D721Med (cell line): ENCODE results near the gene ZNF598.
"Not testable (repeated sequence)": the region's sequence is repeated elsewhere in the genome, so short reads cannot be mapped to it uniquely, and the experiment has no call there.

Experiments used
- DNase-seq: peaks from one replicate; pipeline ENCODE4 v3.0.0; 2011; ENCODE audit warnings: low spot score; ENCODE audit not compliant: insufficient read length
- FAIRE-seq: peaks from 2 replicates; lab custom pipeline; 2011; peaks lifted over from hg19 to GRCh38; lab: Jason Lieb, UNC
- TF ChIP-seq, protein P1 (sequence below): IDR thresholded peaks from 2 replicates; pipeline ENCODE4 v1.5.1; 2012; ENCODE audit warnings: mild to moderate bottlenecking, control low read depth; ENCODE audit not compliant: insufficient read depth; ENCODE audit errors: missing control alignments

ZNF598 gene

DNA sequence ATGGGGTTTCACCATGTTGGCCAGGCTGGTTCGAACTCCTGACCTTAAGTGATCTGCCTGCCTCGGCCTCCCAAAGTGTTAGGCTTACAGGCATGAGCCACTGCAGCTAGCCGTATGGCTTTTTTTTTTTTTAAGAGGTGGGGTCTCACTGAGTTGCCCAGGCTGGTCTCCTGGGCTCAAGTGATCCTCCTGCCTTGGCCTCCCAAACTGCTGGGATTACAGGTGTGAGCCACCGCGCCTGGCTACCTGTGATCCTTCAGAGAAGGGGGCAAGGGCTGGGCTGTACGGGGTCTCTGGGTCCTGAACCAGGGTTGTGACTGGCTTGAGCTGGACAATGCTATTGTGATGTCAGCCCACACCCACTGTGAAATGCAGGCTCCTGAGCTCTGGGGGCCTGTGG lies 43.2 kb downstream of the ZNF598 start, which contains the start of gene RNF151:
RNF151 (plus strand) TSS at position 397 of the 400 bp plus-strand sequence. CDS start 26 bp downstream, outside the sequence.
- FAIRE-seq (no peak), DNase-seq (no peak)
- TF ChIP-seq, protein P1, sequence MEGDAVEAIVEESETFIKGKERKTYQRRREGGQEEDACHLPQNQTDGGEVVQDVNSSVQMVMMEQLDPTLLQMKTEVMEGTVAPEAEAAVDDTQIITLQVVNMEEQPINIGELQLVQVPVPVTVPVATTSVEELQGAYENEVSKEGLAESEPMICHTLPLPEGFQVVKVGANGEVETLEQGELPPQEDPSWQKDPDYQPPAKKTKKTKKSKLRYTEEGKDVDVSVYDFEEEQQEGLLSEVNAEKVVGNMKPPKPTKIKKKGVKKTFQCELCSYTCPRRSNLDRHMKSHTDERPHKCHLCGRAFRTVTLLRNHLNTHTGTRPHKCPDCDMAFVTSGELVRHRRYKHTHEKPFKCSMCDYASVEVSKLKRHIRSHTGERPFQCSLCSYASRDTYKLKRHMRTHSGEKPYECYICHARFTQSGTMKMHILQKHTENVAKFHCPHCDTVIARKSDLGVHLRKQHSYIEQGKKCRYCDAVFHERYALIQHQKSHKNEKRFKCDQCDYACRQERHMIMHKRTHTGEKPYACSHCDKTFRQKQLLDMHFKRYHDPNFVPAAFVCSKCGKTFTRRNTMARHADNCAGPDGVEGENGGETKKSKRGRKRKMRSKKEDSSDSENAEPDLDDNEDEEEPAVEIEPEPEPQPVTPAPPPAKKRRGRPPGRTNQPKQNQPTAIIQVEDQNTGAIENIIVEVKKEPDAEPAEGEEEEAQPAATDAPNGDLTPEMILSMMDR, result no peak

DNA sequence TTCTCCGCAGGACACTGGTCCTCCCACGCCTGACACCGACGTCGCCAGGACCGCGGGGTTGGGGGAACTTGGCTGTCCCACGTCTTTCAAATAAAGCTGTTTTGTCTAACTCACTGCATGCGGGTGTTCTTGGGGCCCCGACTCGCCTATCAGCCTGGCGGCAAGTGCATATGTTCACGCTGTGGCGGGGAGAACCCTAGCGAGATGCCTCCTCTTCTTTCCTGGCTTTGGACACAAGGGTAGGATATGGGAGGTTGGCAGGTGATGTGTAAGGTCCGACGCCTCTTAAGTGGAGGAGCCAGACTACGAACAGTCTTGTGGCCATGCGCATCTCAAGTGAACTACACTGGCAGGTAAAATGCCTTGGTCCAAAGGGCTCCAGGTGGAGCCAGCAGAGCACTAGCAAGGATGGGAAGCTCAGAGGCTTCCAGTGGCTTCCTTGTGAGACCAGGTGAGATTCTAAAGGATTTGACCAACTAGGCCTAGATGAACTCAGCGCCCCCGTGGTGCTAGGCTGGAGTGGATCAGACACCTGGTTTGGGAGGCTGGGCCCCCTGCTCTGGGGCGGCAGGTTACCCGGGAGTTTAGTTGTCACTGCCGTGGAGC lies 44.1 kb downstream of the ZNF598 start:
- FAIRE-seq (no peak), DNase-seq (no peak)
- TF ChIP-seq, protein P1, result no peak

GRCh38 chr16:1964506-1965395 lies 44.9 kb downstream of the ZNF598 start, which contains the start of gene RPS2:
Gene RPS2 (minus strand): TSS chr16:1964826. CDS start chr16:1964625, 201 bp downstream.
- FAIRE-seq, result no peak
- DNase-seq, result peak; percentile 100
- TF ChIP-seq, protein P1, result no peak

DNA sequence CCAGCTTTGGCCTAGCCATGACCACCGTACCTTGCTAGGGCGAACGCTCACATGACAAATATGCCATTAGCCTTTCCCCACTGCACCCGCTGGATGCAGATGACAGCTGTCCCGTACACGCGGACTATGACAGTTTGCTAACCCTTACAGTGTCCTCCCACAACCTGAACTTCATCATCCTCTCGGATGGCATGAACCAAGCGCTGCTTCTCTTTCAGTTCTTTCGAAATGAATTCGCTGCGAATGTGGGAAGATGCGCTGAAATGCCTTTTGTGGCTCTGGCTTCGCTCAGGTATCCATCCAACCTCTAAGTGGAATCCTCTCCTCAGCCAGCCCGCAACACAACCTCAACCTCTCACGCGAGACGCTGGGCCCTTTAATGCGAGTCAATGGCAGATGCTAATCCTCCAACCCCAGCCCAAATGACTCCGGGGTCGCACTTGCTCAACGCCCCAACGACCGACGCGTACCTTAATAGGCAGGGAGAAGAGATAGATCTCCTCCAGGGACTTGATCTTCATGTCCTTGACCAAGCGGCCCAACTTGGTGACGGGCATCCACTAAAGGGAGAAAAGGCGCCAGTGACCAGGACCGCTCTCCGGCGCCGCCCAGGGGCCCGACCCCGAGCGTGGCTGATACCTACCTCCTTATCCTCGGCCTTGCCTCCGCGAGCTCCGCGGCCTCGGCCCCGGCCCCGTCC lies 45.7 kb downstream of the ZNF598 start:
- DNase-seq, result no peak

DNA sequence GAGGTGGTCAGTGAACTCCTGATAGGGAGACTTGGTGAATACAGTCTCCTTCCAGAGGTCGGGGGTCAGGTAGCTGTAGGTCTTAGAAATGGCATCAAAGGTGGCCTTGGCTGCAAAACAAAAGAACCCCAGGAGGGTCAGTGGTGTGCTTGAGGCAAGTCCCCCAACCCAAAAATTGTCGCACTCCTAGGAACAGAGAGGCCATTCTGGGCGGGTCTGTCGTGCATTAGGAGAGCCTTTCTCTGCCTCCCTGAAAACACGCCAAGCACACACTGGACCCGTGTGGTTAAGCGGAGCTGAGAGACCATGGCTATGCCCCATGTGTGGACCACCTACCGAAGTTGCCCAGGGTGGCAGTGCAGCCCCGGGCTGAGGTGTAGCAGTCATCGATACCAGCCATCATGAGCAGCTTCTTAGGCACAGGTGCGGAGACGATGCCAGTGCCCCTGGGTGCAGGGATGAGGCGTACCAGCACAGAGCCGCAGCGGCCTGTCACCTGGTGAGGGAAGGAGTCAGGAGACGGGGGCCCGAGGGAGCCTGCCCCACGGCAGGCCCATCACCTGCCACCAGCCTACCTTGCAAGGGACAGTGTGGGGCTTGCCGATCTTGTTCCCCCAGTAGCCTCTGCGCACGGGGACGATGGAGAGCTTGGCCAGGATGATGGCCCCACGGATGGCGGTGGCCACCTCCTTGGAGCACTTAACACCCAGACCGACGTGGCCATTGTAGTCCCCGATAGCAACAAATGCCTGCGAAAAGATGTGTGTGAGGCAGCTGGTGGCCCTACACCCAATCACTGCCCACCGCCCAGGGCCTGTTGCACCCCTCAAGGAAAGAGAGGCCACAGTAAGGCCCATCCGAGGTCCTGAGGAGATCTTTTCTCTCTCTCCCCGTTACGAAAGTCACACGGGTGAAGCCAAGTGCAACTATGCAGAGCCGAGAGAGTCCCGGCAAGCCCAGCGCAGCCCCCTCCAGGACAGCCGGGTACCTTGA lies 47.2 kb downstream of the ZNF598 start:
- not testable (repeated sequence) for DNase-seq, FAIRE-seq

More for the DNA sequence above, 45.7 kb downstream of the ZNF598 start:
- no peak for FAIRE-seq
- TF ChIP-seq, protein P1, result no peak

DNA sequence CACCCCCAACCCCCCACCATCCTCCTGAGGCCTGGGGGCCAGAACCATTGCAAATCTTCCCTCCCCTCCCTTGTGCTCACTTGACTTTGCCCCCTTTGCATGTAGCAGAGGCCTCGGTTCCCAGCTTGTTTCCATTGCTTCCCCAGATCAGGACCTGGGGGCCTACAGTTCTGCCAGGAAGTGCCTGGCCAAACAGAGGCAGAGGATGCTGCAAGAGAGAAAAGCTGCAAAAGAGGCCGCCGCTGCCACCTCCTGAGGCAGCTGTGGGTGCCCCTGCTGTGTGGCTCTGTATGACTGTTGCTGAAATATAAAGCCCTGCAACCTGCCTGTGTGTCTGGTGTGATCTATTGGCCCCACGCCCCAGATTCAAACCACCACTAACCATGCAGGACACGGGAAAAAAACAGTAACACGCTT lies 48.0 kb downstream of the ZNF598 start:
- TF ChIP-seq, protein P1, result no peak
- FAIRE-seq, result no peak
- DNase-seq, result peak; percentile 9
